ENCODE results near the gene TRIM71. TPM values are rescaled to one million over a fixed set of nuclear protein-coding genes. Genes with fewer than 3 reads are reported as not detected.

TRIM71 gene
- total and polyA plus RNA-seq, 2 of the 13 experiments (the other 11 are each of a cell fraction or from before 2014, with no cell fraction given), result 21.7 to 76.9 TPM

DNA sequence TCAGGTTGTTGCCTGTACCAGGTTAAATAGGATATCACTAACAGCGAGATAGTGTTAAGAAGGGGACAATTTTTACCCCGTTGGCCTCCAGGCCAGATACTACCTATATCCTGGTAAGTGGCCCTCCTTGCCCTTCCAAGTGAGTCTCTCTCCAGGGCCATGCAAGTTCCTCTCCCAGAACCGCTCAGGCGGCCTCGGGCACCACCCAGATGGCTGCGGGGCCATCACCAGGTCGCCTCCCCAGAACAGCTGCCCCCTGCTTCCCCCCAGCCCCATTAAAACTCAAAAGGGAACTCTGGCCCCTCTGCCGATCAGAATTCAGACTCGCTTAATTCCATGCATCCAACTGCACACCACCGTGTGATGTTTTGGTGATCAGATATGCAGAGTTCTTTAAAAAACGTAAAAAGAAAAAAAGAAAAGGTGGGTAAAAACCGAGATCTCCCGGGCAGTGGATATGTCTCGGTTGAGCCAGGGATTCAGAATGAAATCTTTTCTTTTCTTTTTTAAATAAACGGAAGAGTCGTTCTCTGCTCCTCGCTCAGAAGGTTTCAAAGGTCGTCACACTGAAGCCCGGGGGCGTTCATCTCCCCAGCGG, 1.9 kb upstream of the TRIM71 start:
- peak overlapping the region; percentile 94 for H3K4me2 ChIP-seq (ENCODE audit: low read depth, low read length)
- no peak overlapping the region for H2AFZ ChIP-seq (ENCODE audit: low read length)
- intact Hi-C loops (cut with micrococcal nuclease; ENCODE audit: unreplicated experiment), result loop anchor here (1.0 to 2.0 kb wide), 3 partner anchors 35 to 246 kb away; partner anchors contain the start of gene DYNC1LI1
- H3K9ac ChIP-seq (ENCODE audit: insufficient read depth, low read depth, low read length), result peak overlapping the region; percentile 90
- peaks cover 7 to 22% of the 10 kb centered on the region in 2 experiments; a peak in 4 of 5 replicates for H3K36me3 ChIP-seq (replicated peaks in 1 of 2; ENCODE audit: control insufficient read depth in 1 of 2, insufficient read depth in 2 of 2, low read length in 2 of 2)
- no peaks in the 10 kb centered on the region for H3K9me3 ChIP-seq (ENCODE audit: low read length)
- H3K27me3 ChIP-seq (ENCODE audit: control insufficient read depth in 1 of 2, insufficient read depth in 2 of 2, low read length in 2 of 2), result peaks cover 0 to 6% of the 10 kb centered on the region in 2 experiments; a peak in 1 of 5 replicates
- peak; percentile 39 for ATAC-seq
- ChIA-PET CTCF (ENCODE audit: low intra/inter-chr PET ratio, low total read pairs) (interaction anchor here (1.5 kb wide), 1 partner anchor 34 kb away, joined by 5 read pairs; no protein-coding TSS in a partner anchor), POLR2A (interaction anchor here (0.8 to 5.6 kb wide), 12 partner anchors 11 to 87 kb away, joined by 3 to 36 read pairs (median 6); no protein-coding TSS in a partner anchor)
- BruUV-seq (replicated peaks), result TSS peak; percentile 84
- H3K4me3 ChIP-seq (replicated peaks in 1 of 3; ENCODE audit: insufficient read depth in 1 of 3, low read depth in 2 of 3, low read length in 3 of 3), result peak overlapping the region; percentile 94 to 98 (median 94)
- 1% methylated on average over 20 of the region's 21 CpGs for WGBS (ENCODE audit: low lambda C conversion rate)
- no peak for DNase-seq (ENCODE audit: low spot score)
- H3K79me2 ChIP-seq (ENCODE audit: insufficient read depth, low read length), result peaks cover 79% of the 10 kb centered on the region
- H4K20me1 ChIP-seq (ENCODE audit: insufficient read depth, low read length), result peaks cover 34% of the 10 kb centered on the region
- peaks cover 35% of the 10 kb centered on the region for H3K4me1 ChIP-seq (ENCODE audit: insufficient read depth, low read length)
- peak; percentile 42 for FAIRE-seq
- in situ Hi-C loops (cut with HindIII; ENCODE audit: extremely low pct_ligation_motif_present, low pct_unique_long_range_greater_than_20kb), result loop anchor here (5.0 kb wide), 1 partner anchor 34 kb away; no protein-coding TSS in a partner anchor
- peak overlapping the region; percentile 99 for H3K27ac ChIP-seq (ENCODE audit: extremely low read length, insufficient read depth, low read length)
- TF ChIP-seq POGK (CRISPR knock-in tag; conservative IDR thresholded peaks at IDR 0.05) (peak; percentile 7; the same call in 1 of the 2 replicates), KLF11 (CRISPR knock-in tag; IDR thresholded peaks at IDR 0.05) (no peak), HNF4G (IDR thresholded peaks at IDR 0.05; ENCODE audit: borderline replicate concordance, low read depth, low read length) (peak; percentile 64; the same call in 1 of the 2 replicates), HNF4G (CRISPR knock-in tag; IDR thresholded peaks at IDR 0.05; ENCODE audit: borderline replicate concordance, low read depth) (no peak), ZNF264 (CRISPR knock-in tag; IDR thresholded peaks at IDR 0.05) (no peak), TFAP4 (IDR thresholded peaks at IDR 0.05; ENCODE audit: borderline replicate concordance, low read depth) (peak; percentile 10; the same call in 1 of the 2 replicates), IRF2 (CRISPR knock-in tag; IDR thresholded peaks at IDR 0.05) (peak; percentile 39; the same call in 1 of the 2 replicates), ATAD3A (CRISPR knock-in tag; IDR thresholded peaks at IDR 0.05) (no peak), ZNF878 (CRISPR knock-in tag; IDR thresholded peaks at IDR 0.05) (0 out of 2 replicates have a peak, but pooled peaks have one; percentile 22), NFKB2 (CRISPR knock-in tag; IDR thresholded peaks at IDR 0.05; ENCODE audit: borderline replicate concordance) (no peak), KDM3A (CRISPR knock-in tag; IDR thresholded peaks at IDR 0.05; ENCODE audit: low read depth) (0 out of 2 replicates have a peak, but pooled peaks have one; percentile 9), SSRP1 (CRISPR knock-in tag; IDR thresholded peaks at IDR 0.05) (peak; percentile 59; the same call in 1 of the 2 replicates), SMAD3 (CRISPR knock-in tag; IDR thresholded peaks at IDR 0.05) (no peak), CHD4 (IDR thresholded peaks at IDR 0.05; ENCODE audit: borderline replicate concordance, low read length) (0 out of 2 replicates have a peak, but pooled peaks have one; percentile 44), DMAP1 (CRISPR knock-in tag; IDR thresholded peaks at IDR 0.05) (peak; percentile 9), HMG20A (CRISPR knock-in tag; IDR thresholded peaks at IDR 0.05; ENCODE audit: borderline replicate concordance) (0 out of 2 replicates have a peak, but pooled peaks have one; percentile 0), ZNF605 (CRISPR knock-in tag; IDR thresholded peaks at IDR 0.05) (peak; percentile 50; the same call in 1 of the 2 replicates), U2AF1 (optimal IDR thresholded peaks at IDR 0.05; ENCODE audit: low read depth, low read length) (peak; percentile 16), POLR2A (IDR thresholded peaks at IDR 0.05; ENCODE audit: insufficient read depth in 1 of 2, low read depth in 2 of 2, low read length in 2 of 2) (peak in 1 of 2 experiments; percentile 32; a peak in 1 of 4 replicates), ZNF430 (CRISPR knock-in tag; IDR thresholded peaks at IDR 0.05) (peak; percentile 7; the same call in 1 of the 2 replicates), POLR2AphosphoS5 (IDR thresholded peaks at IDR 0.05; ENCODE audit: low read depth, low read length) (peak; percentile 46; the same call in 1 of the 2 replicates), NR2F6 (IDR thresholded peaks at IDR 0.05) (peak; percentile 50), NR2F6 (CRISPR knock-in tag; IDR thresholded peaks at IDR 0.05) (no peak), ZBTB20 (CRISPR knock-in tag; IDR thresholded peaks at IDR 0.05; ENCODE audit: borderline replicate concordance, low read depth) (peak; percentile 21; the same call in 1 of the 2 replicates)

Measured in HepG2 (cell line).